H9 (cell line): ENCODE data around the gene FHIT. TPM values are rescaled to one million over a fixed set of nuclear protein-coding genes. Genes with fewer than 3 reads are reported as not detected.

Experiments used
- DNase-seq: peaks from one replicate; pipeline ENCODE4 v3.0.0-alpha.2; 2017
- H2AFZ ChIP-seq: one replicate; pipeline ENCODE4 v1.6.1; 2013; ENCODE audit warnings: mild to moderate bottlenecking, low read length, control low read depth, moderate library complexity
- H2AK5ac ChIP-seq: 2 replicates; pipeline ENCODE4 v1.6.1; 2013; ENCODE audit warnings: low read length, control low read depth, mixed read lengths; ENCODE audit not compliant: insufficient read length
- H2BK120ac ChIP-seq: one replicate; pipeline ENCODE4 v1.6.1; 2013; ENCODE audit warnings: low read depth, mild to moderate bottlenecking, low read length, control low read depth, inconsistent platforms; ENCODE audit not compliant: poor library complexity, severe bottlenecking
- H2BK12ac ChIP-seq: 2 replicates; pipeline ENCODE4 v1.6.1; 2013; ENCODE audit warnings: low read length, control low read depth, mixed read lengths, low read depth; ENCODE audit not compliant: insufficient read length
- H2BK15ac ChIP-seq: 2 replicates; pipeline ENCODE4 v1.6.1; 2013; ENCODE audit warnings: low read depth, low read length, control low read depth
- H2BK20ac ChIP-seq: one replicate; pipeline ENCODE4 v1.6.1; 2013; ENCODE audit warnings: low read depth, mild to moderate bottlenecking, low read length, control low read depth, inconsistent platforms; ENCODE audit not compliant: poor library complexity, severe bottlenecking
- H2BK5ac ChIP-seq: 2 replicates; pipeline ENCODE4 v1.6.1; 2013; ENCODE audit warnings: low read length, control low read depth, mixed read lengths; ENCODE audit not compliant: insufficient read length
- H3K14ac ChIP-seq: 2 replicates; pipeline ENCODE4 v1.6.1; 2013; ENCODE audit warnings: low read length, control low read depth; ENCODE audit not compliant: insufficient read depth
- H3K18ac ChIP-seq: 2 replicates; pipeline ENCODE4 v1.6.1; 2013; ENCODE audit warnings: low read depth, mild to moderate bottlenecking, mixed read lengths, low read length, control low read depth; ENCODE audit not compliant: insufficient read length
- H3K23ac ChIP-seq: 2 replicates; pipeline ENCODE4 v1.6.1; 2013; ENCODE audit warnings: low read length, control low read depth, mixed read lengths, low read depth; ENCODE audit not compliant: insufficient read length
- H3K23me2 ChIP-seq: 2 replicates; pipeline ENCODE4 v1.6.1; 2013; ENCODE audit warnings: low read depth, mild to moderate bottlenecking, mixed read lengths, low read length, control low read depth; ENCODE audit not compliant: insufficient read length, poor library complexity, severe bottlenecking
- H3K27ac ChIP-seq: 2 replicates; pipeline ENCODE4 v1.5.1; 2013; ENCODE audit warnings: low read length, control low read depth, mixed read lengths, low read depth; ENCODE audit not compliant: insufficient read length
- H3K27me3 ChIP-seq: 2 replicates; pipeline ENCODE4 v1.6.1; 2013; ENCODE audit warnings: low read length, control low read depth, inconsistent platforms; ENCODE audit not compliant: insufficient read depth
- H3K4ac ChIP-seq: 2 replicates; pipeline ENCODE4 v1.6.1; 2013; ENCODE audit warnings: low read depth, mild to moderate bottlenecking, control low read depth, inconsistent platforms, low read length, moderate library complexity
- H3K4me1 ChIP-seq: 2 replicates; pipeline ENCODE4 v1.6.1; 2013; ENCODE audit warnings: low read length, control low read depth, inconsistent platforms; ENCODE audit not compliant: insufficient read depth
- H3K4me2 ChIP-seq: 2 replicates; pipeline ENCODE4 v1.6.1; 2013; ENCODE audit warnings: low read length, control low read depth, mixed read lengths; ENCODE audit not compliant: insufficient read length, insufficient read depth
- H3K56ac ChIP-seq: 2 replicates; pipeline ENCODE4 v1.6.1; 2013; ENCODE audit warnings: low read depth, mild to moderate bottlenecking, mixed read lengths, low read length, control low read depth; ENCODE audit not compliant: insufficient read length
- H3K79me1 ChIP-seq: 2 replicates; pipeline ENCODE4 v1.6.1; 2013; ENCODE audit warnings: low read depth, mild to moderate bottlenecking, moderate library complexity, low read length, control low read depth, inconsistent platforms; ENCODE audit not compliant: insufficient read depth, poor library complexity, severe bottlenecking
- H3K79me2 ChIP-seq: 2 replicates; pipeline ENCODE4 v1.6.1; 2013; ENCODE audit warnings: low read length, control low read depth, inconsistent platforms; ENCODE audit not compliant: insufficient read depth
- H3K9ac ChIP-seq: 2 replicates; pipeline ENCODE4 v1.6.1; 2013; ENCODE audit warnings: low read length, control low read depth, mixed read lengths; ENCODE audit not compliant: insufficient read length; ENCODE audit errors: extremely low read depth
- H3K9me3 ChIP-seq: one replicate; pipeline ENCODE4 v1.6.1; 2013; ENCODE audit warnings: low read depth, low read length, inconsistent platforms; ENCODE audit not compliant: control insufficient read depth
- H3T11ph ChIP-seq: one replicate; pipeline ENCODE4 v1.6.1; 2013; ENCODE audit warnings: mild to moderate bottlenecking, low read length, control low read depth, inconsistent platforms
- H4K20me1 ChIP-seq: one replicate; pipeline ENCODE4 v1.6.1; 2013; ENCODE audit not compliant: control insufficient read depth, insufficient read length, insufficient read depth
- H4K5ac ChIP-seq: 2 replicates; pipeline ENCODE4 v1.6.1; 2013; ENCODE audit warnings: low read depth, mild to moderate bottlenecking, mixed read lengths, low read length, control low read depth; ENCODE audit not compliant: insufficient read length
- H4K8ac ChIP-seq: replicated peaks from 2 replicates; pipeline ENCODE4 v1.6.1; 2013; ENCODE audit warnings: low read length, control low read depth, mixed read lengths, low read depth; ENCODE audit not compliant: insufficient read length
- H4K91ac ChIP-seq: 2 replicates; pipeline ENCODE4 v1.6.1; 2013; ENCODE audit warnings: low read depth, mild to moderate bottlenecking, moderate library complexity, mixed read lengths, low read length, control low read depth; ENCODE audit not compliant: insufficient read length
- H3K27ac Mint-ChIP-seq, 3 experiments: 2 replicates in 2 of 3; 3 replicates in 1 of 3; pipeline ENCODE4 v1.8.0; 2020 to 2021; ENCODE audit warnings: mixed read lengths in 3 of 3, mild to moderate bottlenecking in 1 of 3, moderate library complexity in 1 of 3
- H3K27me3 Mint-ChIP-seq: 2 replicates; pipeline ENCODE4 v1.8.0; 2021; ENCODE audit warnings: low read depth, mild to moderate bottlenecking, moderate library complexity, mixed read lengths
- H3K36me3 Mint-ChIP-seq, 3 experiments: 2 replicates in 2 of 3; 3 replicates in 1 of 3; pipeline ENCODE4 v1.8.0; 2020 to 2021; ENCODE audit warnings: low read depth in 3 of 3, mixed read lengths in 3 of 3; ENCODE audit not compliant: insufficient read depth in 1 of 3
- H3K4me1 Mint-ChIP-seq, 2 experiments: 2 replicates each; pipeline ENCODE4 v1.8.0; 2020; ENCODE audit warnings: mixed read lengths in 2 of 2
- H3K4me3 Mint-ChIP-seq, 2 experiments: 2 replicates in 1 of 2; 3 replicates in 1 of 2; pipeline ENCODE4 v1.8.0; 2020 to 2021; ENCODE audit warnings: mild to moderate bottlenecking in 2 of 2, mixed read lengths in 2 of 2, moderate library complexity in 1 of 2
- H3K9me3 Mint-ChIP-seq, 2 experiments: 2 replicates in 1 of 2; 3 replicates in 1 of 2; pipeline ENCODE4 v1.8.0; 2020; ENCODE audit warnings: mild to moderate bottlenecking in 2 of 2, mixed read lengths in 2 of 2, moderate library complexity in 1 of 2
- WGBS: extraction: QIAGEN DNeasy Blood & Tissue Kit; methylation state at CpG from one replicate; pipeline ENCODE4 v1.1.7; 2013; ENCODE audit warnings: missing lambda C conversion rate, low lambda C conversion rate, mixed read lengths; ENCODE audit not compliant: insufficient read length; ENCODE audit errors: extremely low coverage; 5-methylcytosine and 5-hydroxymethylcytosine counted together
- total RNA-seq: library from RNA; stranded (reverse); gene quantifications from 2 replicates; pipeline ENCODE4 v1.2.1, GENCODE V29; 2021
- TF ChIP-seq, protein P1 (sequence below): fragments of 200-600 bp; sonication (generic); conservative IDR thresholded peaks from 3 replicates; pipeline ENCODE4 v1.8.0; 2021; ENCODE audit warnings: antibody characterized with exemption, mild to moderate bottlenecking

The FHIT gene
- total RNA-seq, 1 experiment from 2014 or later: 3.0 TPM

DNA sequence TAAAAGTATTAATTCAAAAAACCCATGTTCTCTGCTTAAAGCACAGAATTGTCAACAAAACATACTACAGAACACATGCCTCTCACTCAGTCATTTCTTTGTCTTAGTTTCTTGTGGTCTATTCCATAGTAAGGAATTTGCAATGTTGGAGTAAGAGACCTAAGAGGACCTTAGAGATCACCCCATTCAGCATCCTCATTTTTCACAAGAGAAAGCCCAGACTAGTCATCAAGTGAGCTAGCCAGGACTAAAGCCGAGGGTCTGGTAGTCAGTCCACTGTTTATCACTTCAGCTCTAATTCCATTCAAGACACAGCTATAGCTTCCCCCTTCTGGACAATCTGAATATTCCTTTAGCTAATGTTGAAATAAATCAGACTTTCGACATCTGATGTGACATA is 601.1 kb downstream of the FHIT start:
- Histone ChIP-seq H2AFZ (no peak overlapping the region), H3K9me3 (no peaks in the 10 kb centered on the region), H4K5ac (no peak overlapping the region), H3K18ac (no peak overlapping the region), H4K8ac (no peak overlapping the region), H3K79me1 (no peaks in the 10 kb centered on the region), H2BK15ac (no peak overlapping the region), H3K23me2 (no peaks in the 10 kb centered on the region), H3K56ac (no peak overlapping the region), H4K20me1 (no peaks in the 10 kb centered on the region), H2BK20ac (no peak overlapping the region), H3K27me3 (no peaks in the 10 kb centered on the region), H4K91ac (no peak overlapping the region), H3K4me1 (peaks cover 4% of the 10 kb centered on the region; the same call in 1 of the 2 replicates), H3K4me2 (no peak overlapping the region), H3K79me2 (no peaks in the 10 kb centered on the region), H2BK120ac (no peak overlapping the region), H3K23ac (no peak overlapping the region), H3K27ac (no peak overlapping the region), H3T11ph (no peak overlapping the region), H3K9ac (no peak overlapping the region), H3K14ac (no peak overlapping the region), H3K4ac (no peak overlapping the region), H2BK12ac (no peak overlapping the region), H2BK5ac (no peak overlapping the region), H2AK5ac (no peak overlapping the region)
- Mint-ChIP-seq H3K4me3 (no peak overlapping the region), H3K27ac (no peak overlapping the region), H3K4me1 (peaks cover 22 to 30% of the 10 kb centered on the region in 2 experiments), H3K36me3 (peaks cover 0 to 4% (median 0%) of the 10 kb centered on the region in 3 experiments; a peak in 2 of 7 replicates), H3K9me3 (no peaks in the 10 kb centered on the region; a peak in 1 of 5 replicates), H3K27me3 (no peaks in the 10 kb centered on the region)
- no CpG with 5 or more reads among the region's 2 CpGs for WGBS
- DNase-seq: no peak
- TF ChIP-seq, protein P1, sequence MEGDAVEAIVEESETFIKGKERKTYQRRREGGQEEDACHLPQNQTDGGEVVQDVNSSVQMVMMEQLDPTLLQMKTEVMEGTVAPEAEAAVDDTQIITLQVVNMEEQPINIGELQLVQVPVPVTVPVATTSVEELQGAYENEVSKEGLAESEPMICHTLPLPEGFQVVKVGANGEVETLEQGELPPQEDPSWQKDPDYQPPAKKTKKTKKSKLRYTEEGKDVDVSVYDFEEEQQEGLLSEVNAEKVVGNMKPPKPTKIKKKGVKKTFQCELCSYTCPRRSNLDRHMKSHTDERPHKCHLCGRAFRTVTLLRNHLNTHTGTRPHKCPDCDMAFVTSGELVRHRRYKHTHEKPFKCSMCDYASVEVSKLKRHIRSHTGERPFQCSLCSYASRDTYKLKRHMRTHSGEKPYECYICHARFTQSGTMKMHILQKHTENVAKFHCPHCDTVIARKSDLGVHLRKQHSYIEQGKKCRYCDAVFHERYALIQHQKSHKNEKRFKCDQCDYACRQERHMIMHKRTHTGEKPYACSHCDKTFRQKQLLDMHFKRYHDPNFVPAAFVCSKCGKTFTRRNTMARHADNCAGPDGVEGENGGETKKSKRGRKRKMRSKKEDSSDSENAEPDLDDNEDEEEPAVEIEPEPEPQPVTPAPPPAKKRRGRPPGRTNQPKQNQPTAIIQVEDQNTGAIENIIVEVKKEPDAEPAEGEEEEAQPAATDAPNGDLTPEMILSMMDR: no peak
